ENCODE results near the gene KIF4A. TPM values are rescaled to one million over a fixed set of nuclear protein-coding genes. Genes with fewer than 3 reads are reported as not detected.

KIF4A gene
- total and polyA plus RNA-seq, 10 of the 15 experiments (the other 5 are each of a cell fraction or from before 2014, with no cell fraction given), result 10.8 to 28.8 (median 22.5) TPM

DNA sequence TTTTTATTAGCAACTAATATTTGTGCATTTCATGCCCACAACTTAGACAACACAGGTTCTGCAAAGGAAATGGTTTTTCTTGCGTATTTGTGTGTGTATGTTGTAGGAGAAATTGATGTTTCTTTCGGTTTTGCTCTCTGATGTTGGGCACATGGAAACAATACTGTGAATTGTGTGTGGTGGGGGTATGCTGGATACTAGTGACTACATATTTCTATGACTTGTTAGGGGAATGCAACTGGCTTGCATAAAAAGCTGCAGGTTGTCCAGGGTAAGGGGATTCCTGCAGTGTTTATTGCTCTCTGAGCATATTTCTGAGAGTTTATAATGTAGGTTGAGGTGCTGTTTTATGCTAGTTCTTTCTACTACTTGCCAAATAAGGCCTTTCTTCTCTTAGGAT is 166.4 kb downstream of the KIF4A start:
- Histone ChIP-seq H3K79me2 (ENCODE audit: control insufficient read depth, insufficient read depth, low read length) (no peaks in the 10 kb centered on the region), H4K20me1 (ENCODE audit: control insufficient read depth, insufficient read depth) (no peaks in the 10 kb centered on the region), H3K4me1 (ENCODE audit: control insufficient read depth, insufficient read depth, low read length) (peaks cover 12% of the 10 kb centered on the region), H3K9ac (ENCODE audit: control insufficient read depth, insufficient read depth, low read length) (no peak overlapping the region), H3K9me3 (replicated peaks; ENCODE audit: control insufficient read depth, insufficient read depth, low read length) (no peaks in the 10 kb centered on the region), H3K36me3 (ENCODE audit: control insufficient read depth in 2 of 2, insufficient read depth in 2 of 2, low read length in 1 of 2) (no peaks in the 10 kb centered on the region), H3K4me3 (peak overlapping the region; percentile 61), H3K27me3 (replicated peaks in 1 of 2; ENCODE audit: control insufficient read depth in 2 of 2, insufficient read depth in 2 of 2, low read length in 1 of 2) (no peaks in the 10 kb centered on the region), H2AFZ (ENCODE audit: control insufficient read depth, low read depth, low read length) (no peak overlapping the region), H3K27ac (ENCODE audit: control insufficient read depth, insufficient read depth) (no peak overlapping the region), H3K4me2 (ENCODE audit: control insufficient read depth, insufficient read depth) (peak overlapping the region; percentile 10)
- TF ChIP-seq BRCA1 (IDR thresholded peaks at IDR 0.05; ENCODE audit: low read depth, low read length) (no peak), ATF2 (IDR thresholded peaks at IDR 0.05; ENCODE audit: low read length) (0 out of 2 replicates have a peak, but pooled peaks have one; percentile 5)
- TF ChIP-seq, protein P1, sequence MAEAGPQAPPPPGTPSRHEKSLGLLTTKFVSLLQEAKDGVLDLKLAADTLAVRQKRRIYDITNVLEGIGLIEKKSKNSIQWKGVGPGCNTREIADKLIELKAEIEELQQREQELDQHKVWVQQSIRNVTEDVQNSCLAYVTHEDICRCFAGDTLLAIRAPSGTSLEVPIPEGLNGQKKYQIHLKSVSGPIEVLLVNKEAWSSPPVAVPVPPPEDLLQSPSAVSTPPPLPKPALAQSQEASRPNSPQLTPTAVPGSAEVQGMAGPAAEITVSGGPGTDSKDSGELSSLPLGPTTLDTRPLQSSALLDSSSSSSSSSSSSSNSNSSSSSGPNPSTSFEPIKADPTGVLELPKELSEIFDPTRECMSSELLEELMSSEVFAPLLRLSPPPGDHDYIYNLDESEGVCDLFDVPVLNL (IDR thresholded peaks at IDR 0.05; ENCODE audit: low read depth, low read length), result no peak
- ChIA-PET CTCF (interaction anchor here (0.9 to 2.2 kb wide), 6 partner anchors 8 to 209 kb away, joined by 3 to 10 read pairs (median 3); no protein-coding TSS in a partner anchor), SMC1A (ENCODE audit: uncharacterized antibody, unreplicated experiment) (interaction anchor here (0.9 to 1.4 kb wide), 4 partner anchors 20 to 98 kb away, joined by 3 to 5 read pairs (median 4); no protein-coding TSS in a partner anchor), RAD21 (ENCODE audit: unreplicated experiment) (interaction anchor here (1.3 kb wide), 1 partner anchor 23 kb away, joined by 3 read pairs; no protein-coding TSS in a partner anchor), POLR2A (interaction anchor here (0.8 to 1.2 kb wide), 2 partner anchors 18 to 19 kb away, joined by 4 read pairs; no protein-coding TSS in a partner anchor)
- no peak for FAIRE-seq
- intact Hi-C loops (cut with micrococcal nuclease; ENCODE audit: unreplicated experiment) (loop anchor here (2.0 kb wide), 1 partner anchor 15 kb away; no protein-coding TSS in a partner anchor), in situ Hi-C loops (cut with MboI) (loop anchor here (10.0 kb wide), 1 partner anchor 209 kb away; no protein-coding TSS in a partner anchor)
- WGBS (ENCODE audit: insufficient coverage, insufficient replicate concordance, low lambda C conversion rate, missing lambda C conversion rate), result 38% methylated on average over 2 of the region's 2 CpGs
- BruUV-seq (replicated peaks), result no TSS peak
- ATAC-seq, result peak; percentile 6
- DNase-seq (ENCODE audit: low read depth, low spot score), result no peak

- H3K27me3 ChIP-seq (replicated peaks in 1 of 2; ENCODE audit: control insufficient read depth in 2 of 2, insufficient read depth in 2 of 2, low read length in 1 of 2), result no peaks in the 10 kb centered on the region
- BruUV-seq (replicated peaks), result no TSS peak
- ChIA-PET POLR2A (no interaction called here), CTCF (interaction anchor here (1.0 kb wide), 1 partner anchor 9 kb away, joined by 3 read pairs; no protein-coding TSS in a partner anchor), RAD21 (ENCODE audit: unreplicated experiment) (no interaction called here), SMC1A (ENCODE audit: uncharacterized antibody, unreplicated experiment) (no interaction called here)
- FAIRE-seq (no peak), DNase-seq (ENCODE audit: low read depth, low spot score) (no peak), ATAC-seq (no peak)
- intact Hi-C loops (cut with micrococcal nuclease; ENCODE audit: unreplicated experiment), result no loop called here
- WGBS (ENCODE audit: insufficient coverage, insufficient replicate concordance, low lambda C conversion rate, missing lambda C conversion rate), result 2% methylated on average over 2 of the region's 2 CpGs
- no peaks in the 10 kb centered on the region for H3K36me3 ChIP-seq (ENCODE audit: control insufficient read depth in 2 of 2, insufficient read depth in 2 of 2, low read length in 1 of 2)
- no peaks in the 10 kb centered on the region for H3K79me2 ChIP-seq (ENCODE audit: control insufficient read depth, insufficient read depth, low read length)
- H3K27ac ChIP-seq (ENCODE audit: control insufficient read depth, insufficient read depth), result no peak overlapping the region
- H3K4me2 ChIP-seq (ENCODE audit: control insufficient read depth, insufficient read depth), result no peak overlapping the region
- no peaks in the 10 kb centered on the region for H3K9me3 ChIP-seq (replicated peaks; ENCODE audit: control insufficient read depth, insufficient read depth, low read length)
- in situ Hi-C loops (cut with MboI), result no loop called here
- no peak overlapping the region for H2AFZ ChIP-seq (ENCODE audit: control insufficient read depth, low read depth, low read length)
- H3K4me3 ChIP-seq, result no peak overlapping the region
- H3K9ac ChIP-seq (ENCODE audit: control insufficient read depth, insufficient read depth, low read length), result no peak overlapping the region
- H3K4me1 ChIP-seq (ENCODE audit: control insufficient read depth, insufficient read depth, low read length), result no peaks in the 10 kb centered on the region
- no peaks in the 10 kb centered on the region for H4K20me1 ChIP-seq (ENCODE audit: control insufficient read depth, insufficient read depth)
- TF ChIP-seq RELB (IDR thresholded peaks at IDR 0.05; ENCODE audit: low read depth) (no peak), YY1 (IDR thresholded peaks at IDR 0.05; ENCODE audit: low read depth, low read length) (no peak), EP300 (IDR thresholded peaks at IDR 0.05; ENCODE audit: borderline replicate concordance in 1 of 2, control insufficient read depth in 1 of 2, low read depth in 2 of 2, low read length in 2 of 2) (no peak), EED (IDR thresholded peaks at IDR 0.05; ENCODE audit: low read depth) (no peak)
- TF ChIP-seq, protein P2, sequence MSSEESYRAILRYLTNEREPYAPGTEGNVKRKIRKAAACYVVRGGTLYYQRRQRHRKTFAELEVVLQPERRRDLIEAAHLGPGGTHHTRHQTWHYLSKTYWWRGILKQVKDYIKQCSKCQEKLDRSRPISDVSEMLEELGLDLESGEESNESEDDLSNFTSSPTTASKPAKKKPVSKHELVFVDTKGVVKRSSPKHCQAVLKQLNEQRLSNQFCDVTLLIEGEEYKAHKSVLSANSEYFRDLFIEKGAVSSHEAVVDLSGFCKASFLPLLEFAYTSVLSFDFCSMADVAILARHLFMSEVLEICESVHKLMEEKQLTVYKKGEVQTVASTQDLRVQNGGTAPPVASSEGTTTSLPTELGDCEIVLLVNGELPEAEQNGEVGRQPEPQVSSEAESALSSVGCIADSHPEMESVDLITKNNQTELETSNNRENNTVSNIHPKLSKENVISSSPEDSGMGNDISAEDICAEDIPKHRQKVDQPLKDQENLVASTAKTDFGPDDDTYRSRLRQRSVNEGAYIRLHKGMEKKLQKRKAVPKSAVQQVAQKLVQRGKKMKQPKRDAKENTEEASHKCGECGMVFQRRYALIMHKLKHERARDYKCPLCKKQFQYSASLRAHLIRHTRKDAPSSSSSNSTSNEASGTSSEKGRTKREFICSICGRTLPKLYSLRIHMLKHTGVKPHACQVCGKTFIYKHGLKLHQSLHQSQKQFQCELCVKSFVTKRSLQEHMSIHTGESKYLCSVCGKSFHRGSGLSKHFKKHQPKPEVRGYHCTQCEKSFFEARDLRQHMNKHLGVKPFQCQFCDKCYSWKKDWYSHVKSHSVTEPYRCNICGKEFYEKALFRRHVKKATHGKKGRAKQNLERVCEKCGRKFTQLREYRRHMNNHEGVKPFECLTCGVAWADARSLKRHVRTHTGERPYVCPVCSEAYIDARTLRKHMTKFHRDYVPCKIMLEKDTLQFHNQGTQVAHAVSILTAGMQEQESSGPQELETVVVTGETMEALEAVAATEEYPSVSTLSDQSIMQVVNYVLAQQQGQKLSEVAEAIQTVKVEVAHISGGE (CRISPR knock-in tag; IDR thresholded peaks at IDR 0.05), result no peak
Measured at GRCh38 chrX:70461026-70461425, 171.1 kb downstream of the KIF4A start.

Data from GM12878 (cell line).